Testis (tissue), 5 donors: Measurements from ENCODE around the gene EGFL8. TPM values are rescaled to one million over a fixed set of nuclear protein-coding genes. Genes with fewer than 3 reads are reported as not detected.

Source experiments
- DNase-seq: peaks from one replicate; pipeline ENCODE4 v3.0.0-alpha.2; 2019
- H3K27ac ChIP-seq, 2 donors: fragments of 200-600 bp; sonication (generic); one replicate each; pipeline ENCODE4 v1.5.1; 2019
- H3K27me3 ChIP-seq: fragments of 200-600 bp; sonication (generic); one replicate; pipeline ENCODE4 v1.5.1; 2019
- H3K36me3 ChIP-seq: fragments of 200-600 bp; sonication (generic); one replicate; pipeline ENCODE4 v1.5.1; 2017; ENCODE audit warnings: low read depth; ENCODE audit errors: missing control alignments
- H3K4me1 ChIP-seq: fragments of 200-600 bp; sonication (generic); one replicate; pipeline ENCODE4 v1.5.1; 2019
- H3K4me3 ChIP-seq, 2 donors: fragments of 200-600 bp; sonication (generic); one replicate each; pipeline ENCODE4 v1.5.1; 2017 to 2019
- H3K9me3 ChIP-seq: fragments of 200-600 bp; sonication (generic); one replicate; pipeline ENCODE4 v1.5.1; 2017
- CTCF ChIP-seq, 3 experiments: fragments of 450-650 bp in 2 of 3; fragments of 200-600 bp in 1 of 3; sonication (generic) in 1 of 3; IDR thresholded peaks; one replicate each; pipeline ENCODE4 v1.5.1; 2016 to 2019; ENCODE audit warnings: antibody characterized with exemption in 3 of 3, mild to moderate bottlenecking in 2 of 3, moderate library complexity in 1 of 3
- POLR2A ChIP-seq: fragments of 450-650 bp; IDR thresholded peaks from one replicate; pipeline ENCODE4 v1.6.1; 2017; ENCODE audit warnings: antibody characterized with exemption, mild to moderate bottlenecking, moderate library complexity
- whole genome bisulfite sequencing, 2 donors: methylation state at CpG; one replicate each; pipeline ENCODE4 v1.1.5; 2018; 5-methylcytosine and 5-hydroxymethylcytosine counted together
- intact Hi-C: fragments of 100-400 bp; cut with DNase I; formaldehyde crosslinking; loops from one replicate; pipeline ENCODE4 v1.15.1; 2023; ENCODE audit warnings: low total_unique reads
- long read RNA-seq, 2 donors: transcript quantifications; one replicate each; lab custom pipeline, GENCODE V29; 2026
- polyA plus RNA-seq: library from polyadenylated mRNA; stranded (reverse); fragments of 350-450 nt; fragmentation: Illumina TruSeq; extraction: RNeasy Lipid Tissue Mini Kit (QIAGEN cat#74804); gene quantifications from one replicate; pipeline ENCODE4 v1.2.3, GENCODE V29; 2014; ENCODE audit warnings: low read depth, low replicate concordance; ENCODE audit not compliant: insufficient read depth
- total RNA-seq, 2 donors: library from RNA; depleted of rRNA; stranded (reverse); fragments of >200 nt; gene quantifications; one replicate each; pipeline ENCODE4 v1.2.3, GENCODE V29; 2016

EGFL8 gene
- total RNA-seq (10 to 100 TPM; 24.3 to 25.7 TPM), polyA plus RNA-seq (13.9 TPM)
- long read RNA-seq, donor 1, partial matches to known transcripts, result 0 of 4 reads
- long read RNA-seq, donor 1, other reads (novel, unspliced or antisense), result 0 of 4 reads
- long read RNA-seq, donor 2, partial matches to known transcripts, result 0 of 3 reads
- long read RNA-seq, donor 2, other reads (novel, unspliced or antisense), result 0 of 3 reads

DNA sequence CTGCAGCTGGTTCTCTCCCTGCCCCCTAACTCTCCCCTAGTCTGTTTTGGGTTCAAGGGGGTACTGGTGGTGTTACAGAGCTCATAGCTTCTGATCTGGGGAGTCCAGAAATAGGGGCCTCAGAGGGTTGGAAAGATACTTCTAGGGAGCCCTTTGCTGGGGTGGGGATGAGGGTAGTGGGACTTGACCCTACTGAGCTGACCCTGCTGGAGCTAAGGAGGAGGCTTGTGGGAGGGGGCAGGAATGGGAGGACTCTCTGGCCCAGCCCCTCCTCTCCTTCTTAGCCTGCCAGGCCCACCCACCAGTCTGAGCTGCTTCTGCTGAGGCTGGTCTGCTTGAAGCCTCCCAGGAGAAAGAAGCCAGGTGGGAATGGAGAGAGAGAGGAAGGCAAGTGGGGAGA, at the start of gene EGFL8:
TSS of gene EGFL8 (plus strand) at position 301 of the 400 bp plus-strand sequence. CDS start 1,571 bp downstream, outside the sequence.
- no peak for DNase-seq
- Histone ChIP-seq H3K27ac (peak within 1 kb of the TSS in 1 of 2 donors; percentile 36), H3K4me3 (no peak within 1 kb of the TSS), H3K36me3 (no peaks in the 10 kb centered on the region), H3K27me3 (no peaks in the 10 kb centered on the region), H3K9me3 (no peaks in the 10 kb centered on the region), H3K4me1 (peaks cover 8% of the 10 kb centered on the region)
- intact Hi-C loops, result no loop called here
- TF ChIP-seq POLR2A, result no peak
- no peak for TF ChIP-seq CTCF (IDR thresholded peaks at IDR 0.05)

DNA sequence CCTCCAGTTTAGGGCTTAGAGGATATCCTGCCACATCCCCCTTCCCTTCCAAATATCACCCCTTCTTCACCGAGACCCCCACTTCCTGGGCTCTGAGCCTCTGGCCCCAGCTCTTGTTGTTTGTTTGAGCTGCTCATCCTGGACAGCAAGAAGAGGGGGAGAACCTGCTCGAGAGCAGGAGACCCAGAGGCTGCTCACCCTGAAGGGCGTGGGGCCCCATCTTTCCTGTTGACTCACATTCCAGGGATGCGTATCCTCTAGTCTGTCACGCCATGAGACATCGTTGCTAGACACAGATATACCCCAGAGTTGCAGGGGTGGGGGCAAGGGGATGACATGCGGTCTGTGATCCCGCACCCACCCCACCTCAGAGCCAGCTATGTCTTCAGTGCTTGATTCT, 49.6 kb upstream of the EGFL8 start:
- Histone ChIP-seq H3K27ac (no peak overlapping the region), H3K27me3 (no peaks in the 10 kb centered on the region), H3K9me3 (no peaks in the 10 kb centered on the region), H3K4me1 (peaks cover 30% of the 10 kb centered on the region), H3K4me3 (no peak overlapping the region), H3K36me3 (no peaks in the 10 kb centered on the region)
- intact Hi-C loops, result no loop called here
- no peak for DNase-seq
- WGBS, 2 donors, result 83 to 88% methylated on average over 8 of the region's 8 CpGs
- TF ChIP-seq POLR2A (no peak), CTCF (IDR thresholded peaks at IDR 0.05) (no peak)

GRCh38 chr6:32115623-32116022, 48.8 kb upstream of the EGFL8 start:
- H3K36me3 ChIP-seq, result no peaks in the 10 kb centered on the region
- 86 to 88% methylated on average over 6 of the region's 6 CpGs for whole genome bisulfite sequencing, 2 donors

DNA sequence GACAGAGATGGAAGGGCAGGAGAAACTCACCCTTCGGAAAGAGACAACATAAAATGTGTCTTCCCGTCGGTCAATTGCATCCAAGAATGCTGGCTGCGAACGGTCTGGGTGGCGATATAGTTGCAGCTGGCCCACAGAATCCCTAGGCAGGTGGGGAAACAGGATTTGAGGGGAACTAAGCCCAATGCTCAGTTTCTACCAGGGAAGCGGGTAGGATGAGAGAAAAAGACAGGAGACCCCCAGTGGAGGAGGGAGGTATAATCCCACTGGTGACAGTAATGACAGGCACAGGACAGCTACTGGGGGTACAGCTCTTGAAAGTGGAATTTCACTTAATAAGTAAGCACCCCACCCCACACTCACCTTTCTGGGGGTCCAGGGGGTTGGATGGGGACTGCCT, 47.7 kb upstream of the EGFL8 start:
- Histone ChIP-seq H3K4me1 (peaks cover 23% of the 10 kb centered on the region), H3K27ac (no peak overlapping the region), H3K9me3 (no peaks in the 10 kb centered on the region), H3K36me3 (no peaks in the 10 kb centered on the region), H3K27me3 (no peaks in the 10 kb centered on the region), H3K4me3 (no peak overlapping the region)
- DNase-seq, result no peak
- WGBS, 2 donors, result 89 to 94% methylated on average over 7 of the region's 7 CpGs
- intact Hi-C loops, result no loop called here
- TF ChIP-seq CTCF (IDR thresholded peaks at IDR 0.05), result peak in 2 of 3 experiments; percentile 10 to 46
- TF ChIP-seq POLR2A, result no peak

More at GRCh38 chr6:32115623-32116022, 48.8 kb upstream of the EGFL8 start:
- Histone ChIP-seq H3K27me3 (no peaks in the 10 kb centered on the region), H3K4me1 (peaks cover 27% of the 10 kb centered on the region), H3K4me3 (no peak overlapping the region), H3K27ac (no peak overlapping the region), H3K9me3 (no peaks in the 10 kb centered on the region)
- no peak for DNase-seq
- intact Hi-C loops, result no loop called here
- TF ChIP-seq CTCF (IDR thresholded peaks at IDR 0.05) (no peak), POLR2A (no peak)

DNA sequence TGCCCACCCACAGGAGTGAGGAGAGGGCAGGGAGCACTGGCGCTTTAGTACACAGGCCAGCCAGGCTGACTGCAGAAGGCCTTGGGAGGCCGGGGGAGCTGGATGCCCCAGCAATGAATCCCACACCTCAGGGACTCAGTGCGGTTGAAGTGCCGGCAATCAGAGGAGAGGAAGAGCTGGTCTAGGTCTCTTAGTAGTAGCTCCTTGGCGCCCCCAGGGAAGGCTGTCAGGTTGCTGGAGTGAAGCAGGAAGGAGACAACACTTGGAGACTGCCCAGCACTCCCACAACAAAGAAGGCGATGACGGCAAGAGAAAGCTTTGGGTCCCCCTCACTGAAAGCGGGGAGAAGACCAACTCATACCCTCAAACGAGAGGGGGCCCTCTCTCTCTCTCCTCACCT, 46.9 kb upstream of the EGFL8 start:
- no peaks in the 10 kb centered on the region for H3K36me3 ChIP-seq
- DNase-seq, result no peak

More for the DNA sequence above, 46.9 kb upstream of the EGFL8 start:
- peaks cover 15% of the 10 kb centered on the region for H3K4me1 ChIP-seq
- no peak overlapping the region for H3K27ac ChIP-seq
- no peaks in the 10 kb centered on the region for H3K27me3 ChIP-seq
- WGBS, 2 donors, result 77 to 82% methylated on average over 5 to 9 of the region's 9 CpGs
- no peak overlapping the region for H3K4me3 ChIP-seq
- intact Hi-C loops, result no loop called here
- TF ChIP-seq CTCF (IDR thresholded peaks at IDR 0.05) (no peak), POLR2A (no peak)
- no peaks in the 10 kb centered on the region for H3K9me3 ChIP-seq
